PC-3 (cell line): ENCODE results near the gene CAPN12.

ENCODE experiments used
- CTCF ChIP-seq: fragments of 300-600 bp; sonication (generic); conservative IDR thresholded peaks from 2 replicates; pipeline ENCODE4 v1.5.1; 2017; ENCODE audit warnings: antibody characterized with exemption, low read depth, mild to moderate bottlenecking, low read length
- EZH2phosphoT487 ChIP-seq: fragments of 300-600 bp; sonication (generic); IDR thresholded peaks from 2 replicates; pipeline ENCODE4 v1.6.1; 2018; ENCODE audit warnings: mild to moderate bottlenecking, antibody characterized with exemption, low read length, borderline replicate concordance

GRCh38 chr19:38785187-38785699 is 41.0 kb upstream of the CAPN12 start:
- no peak for TF ChIP-seq CTCF
- no peak for TF ChIP-seq EZH2phosphoT487
